NB4 (cell line): ENCODE measurements around the gene PCCA.
"Not testable (repeated sequence)": the region's sequence is repeated elsewhere in the genome, so short reads cannot be mapped to it uniquely, and the experiment has no call there.

Source experiments
- DNase-seq: peaks from one replicate; pipeline ENCODE4 v3.0.0; 2010; ENCODE audit warnings: low read depth
- H3K4me3 ChIP-seq: one replicate; pipeline ENCODE4 v1.5.1; 2011; ENCODE audit warnings: mild to moderate bottlenecking, low read depth, low read length, moderate library complexity
- CTCF ChIP-seq: IDR thresholded peaks from one replicate; pipeline ENCODE4 v1.5.1; 2012; ENCODE audit warnings: low read depth, low read length
- MAX ChIP-seq: IDR thresholded peaks from 2 replicates; pipeline ENCODE4 v1.6.1; 2011; ENCODE audit warnings: low read depth, low read length
- MYC ChIP-seq: IDR thresholded peaks from 2 replicates; pipeline ENCODE4 v1.6.1; 2011; ENCODE audit warnings: low read depth, low read length
- POLR2A ChIP-seq: IDR thresholded peaks from 2 replicates; pipeline ENCODE4 v1.6.1; 2011; ENCODE audit warnings: mild to moderate bottlenecking; ENCODE audit not compliant: insufficient read length; ENCODE audit errors: extremely low read depth

Gene PCCA

GRCh38 chr13:100140441-100140840 is 51.5 kb downstream of the PCCA start:
- TF ChIP-seq MYC (no peak), CTCF (no peak), MAX (no peak), POLR2A (no peak)
- H3K4me3 ChIP-seq: no peak overlapping the region
- DNase-seq: no peak

- not testable (repeated sequence) for DNase-seq
Measured at GRCh38 chr13:100141461-100141961, 52.6 kb downstream of the PCCA start.

GRCh38 chr13:100146534-100146933 is 57.6 kb downstream of the PCCA start:
- no peak for DNase-seq
- TF ChIP-seq CTCF: no peak
- TF ChIP-seq POLR2A: no peak
- no peak for TF ChIP-seq MYC
- TF ChIP-seq MAX: no peak
- H3K4me3 ChIP-seq: no peak overlapping the region

More at GRCh38 chr13:100141461-100141961, 52.6 kb downstream of the PCCA start:
- H3K4me3 ChIP-seq: not testable (repeated sequence)

- H3K4me3 ChIP-seq: no peak overlapping the region
- DNase-seq: no peak
- TF ChIP-seq MAX: no peak
- no peak for TF ChIP-seq CTCF
- TF ChIP-seq MYC: no peak
- no peak for TF ChIP-seq POLR2A
Measured at GRCh38 chr13:100147825-100148224, 58.9 kb downstream of the PCCA start.

GRCh38 chr13:100148422-100148821 is 59.5 kb downstream of the PCCA start:
- no peak for TF ChIP-seq CTCF
- no peak for TF ChIP-seq POLR2A
- no peak for TF ChIP-seq MYC
- no peak for TF ChIP-seq MAX
- DNase-seq: no peak
- no peak overlapping the region for H3K4me3 ChIP-seq

- H3K4me3 ChIP-seq: no peak overlapping the region
- TF ChIP-seq CTCF (no peak), MAX (no peak), POLR2A (no peak), MYC (no peak)
- no peak for DNase-seq
Measured at GRCh38 chr13:100149389-100149788, 60.5 kb downstream of the PCCA start.

GRCh38 chr13:100150711-100151110 is 61.8 kb downstream of the PCCA start:
- not testable (repeated sequence) for DNase-seq

More at GRCh38 chr13:100150711-100151110, 61.8 kb downstream of the PCCA start:
- H3K4me3 ChIP-seq: not testable (repeated sequence)
